Measurements from ENCODE around the gene CMTM3. TPM values are rescaled to one million over a fixed set of nuclear protein-coding genes. Genes with fewer than 3 reads are reported as not detected.

The CMTM3 gene
- polyA plus RNA-seq, 1 of the 3 experiments (the other 2 are of a cell fraction) = 69.4 TPM

- Histone ChIP-seq H3K27ac (ENCODE audit: low read depth in 2 of 2, low read length in 1 of 2) (no peak overlapping the region), H3K9ac (no peak overlapping the region), H3K9me3 (no peaks in the 10 kb centered on the region), H3K79me2 (ENCODE audit: insufficient read depth) (no peaks in the 10 kb centered on the region), H3K4me1 (ENCODE audit: control insufficient read depth in 1 of 2, insufficient read depth in 2 of 2, low read depth in 1 of 2, low read length in 1 of 2) (peaks cover 0 to 2% of the 10 kb centered on the region in 2 experiments; a peak in 1 of 4 replicates), H2AFZ (ENCODE audit: low read depth) (no peak overlapping the region), H3F3A (replicated peaks; ENCODE audit: insufficient read depth) (peaks cover 6% of the 10 kb centered on the region), H3K4me2 (no peak overlapping the region), H3K27me3 (ENCODE audit: insufficient read depth) (no peaks in the 10 kb centered on the region), H3K9me2 (no peaks in the 10 kb centered on the region), H3K4me3 (ENCODE audit: low read depth in 2 of 2, low read length in 1 of 2) (no peak overlapping the region), H4K20me1 (ENCODE audit: insufficient read depth) (0 out of 2 replicates have a peak, but pooled peaks cover under 1% of the 10 kb centered on the region), H3K36me3 (replicated peaks in 1 of 2; ENCODE audit: control insufficient read depth in 1 of 2, insufficient read depth in 2 of 2, low read length in 1 of 2) (peaks cover 2 to 6% of the 10 kb centered on the region in 2 experiments)
- POLR2A ChIA-PET = no interaction called here
- no peak for DNase-seq
- WGBS (ENCODE audit: low lambda C conversion rate) = 86% methylated on average over 3 of the region's 3 CpGs
- no peak for TF ChIP-seq RCOR1 (IDR thresholded peaks at IDR 0.05; ENCODE audit: low read length)
- TF ChIP-seq, protein P1, sequence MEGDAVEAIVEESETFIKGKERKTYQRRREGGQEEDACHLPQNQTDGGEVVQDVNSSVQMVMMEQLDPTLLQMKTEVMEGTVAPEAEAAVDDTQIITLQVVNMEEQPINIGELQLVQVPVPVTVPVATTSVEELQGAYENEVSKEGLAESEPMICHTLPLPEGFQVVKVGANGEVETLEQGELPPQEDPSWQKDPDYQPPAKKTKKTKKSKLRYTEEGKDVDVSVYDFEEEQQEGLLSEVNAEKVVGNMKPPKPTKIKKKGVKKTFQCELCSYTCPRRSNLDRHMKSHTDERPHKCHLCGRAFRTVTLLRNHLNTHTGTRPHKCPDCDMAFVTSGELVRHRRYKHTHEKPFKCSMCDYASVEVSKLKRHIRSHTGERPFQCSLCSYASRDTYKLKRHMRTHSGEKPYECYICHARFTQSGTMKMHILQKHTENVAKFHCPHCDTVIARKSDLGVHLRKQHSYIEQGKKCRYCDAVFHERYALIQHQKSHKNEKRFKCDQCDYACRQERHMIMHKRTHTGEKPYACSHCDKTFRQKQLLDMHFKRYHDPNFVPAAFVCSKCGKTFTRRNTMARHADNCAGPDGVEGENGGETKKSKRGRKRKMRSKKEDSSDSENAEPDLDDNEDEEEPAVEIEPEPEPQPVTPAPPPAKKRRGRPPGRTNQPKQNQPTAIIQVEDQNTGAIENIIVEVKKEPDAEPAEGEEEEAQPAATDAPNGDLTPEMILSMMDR (IDR thresholded peaks at IDR 0.05) = no peak
- no peak for TF ChIP-seq POLR2AphosphoS5 (IDR thresholded peaks at IDR 0.05; ENCODE audit: low read depth, low read length)
- CTCF ChIA-PET = interaction anchor here (1.5 kb wide), 1 partner anchor 168 kb away, joined by 4 read pairs; no protein-coding TSS in a partner anchor
Observed at GRCh38 chr16:66575060-66575459, 29.4 kb upstream of the CMTM3 start.

DNA sequence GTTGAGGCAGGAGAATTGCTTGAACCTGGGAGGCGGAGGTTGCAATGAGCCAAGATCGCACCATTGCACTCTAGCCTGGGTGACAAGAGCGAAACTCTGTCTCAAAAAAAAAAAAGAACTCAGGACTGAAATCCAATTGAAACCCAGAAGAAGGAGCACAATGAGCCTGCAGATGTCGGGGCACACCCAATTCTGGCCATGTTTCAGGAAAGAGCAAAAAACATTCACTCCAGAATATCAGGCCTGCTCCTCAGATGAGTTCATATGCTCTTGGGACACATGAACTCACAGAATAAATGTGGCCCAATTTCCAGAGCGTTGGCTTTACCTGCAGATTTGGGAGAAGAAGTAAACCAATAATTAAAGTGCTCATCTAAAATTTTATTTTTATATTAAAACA, 28.2 kb upstream of the CMTM3 start:
- Histone ChIP-seq H3K36me3 (replicated peaks in 1 of 2; ENCODE audit: control insufficient read depth in 1 of 2, insufficient read depth in 2 of 2, low read length in 1 of 2) (no peaks in the 10 kb centered on the region), H4K20me1 (ENCODE audit: insufficient read depth) (no peaks in the 10 kb centered on the region), H3K4me3 (ENCODE audit: low read depth in 2 of 2, low read length in 1 of 2) (no peak overlapping the region), H3K9me3 (no peaks in the 10 kb centered on the region), H3K27me3 (ENCODE audit: insufficient read depth) (no peaks in the 10 kb centered on the region), H3F3A (replicated peaks; ENCODE audit: insufficient read depth) (peaks cover 1% of the 10 kb centered on the region), H3K4me2 (no peak overlapping the region), H3K79me2 (ENCODE audit: insufficient read depth) (no peaks in the 10 kb centered on the region), H2AFZ (ENCODE audit: low read depth) (no peak overlapping the region), H3K27ac (ENCODE audit: low read depth in 2 of 2, low read length in 1 of 2) (no peak overlapping the region), H3K9me2 (no peaks in the 10 kb centered on the region), H3K4me1 (ENCODE audit: control insufficient read depth in 1 of 2, insufficient read depth in 2 of 2, low read depth in 1 of 2, low read length in 1 of 2) (peaks cover 0 to 10% of the 10 kb centered on the region in 2 experiments; a peak in 2 of 4 replicates), H3K9ac (no peak overlapping the region)
- TF ChIP-seq MEF2A (IDR thresholded peaks at IDR 0.05; ENCODE audit: borderline replicate concordance, low read depth) = no peak
- no peak for TF ChIP-seq EP300 (IDR thresholded peaks at IDR 0.05; ENCODE audit: borderline replicate concordance in 1 of 2, low read depth in 1 of 2, low read length in 1 of 2)
- TF ChIP-seq MAX (IDR thresholded peaks at IDR 0.05; ENCODE audit: low read depth) = no peak
- no peak for TF ChIP-seq FOXJ3 (CRISPR knock-in tag; IDR thresholded peaks at IDR 0.05)
- TF ChIP-seq FOSL2 (IDR thresholded peaks at IDR 0.05; ENCODE audit: borderline replicate concordance, low read depth) = no peak
- TF ChIP-seq MXI1 (IDR thresholded peaks at IDR 0.05; ENCODE audit: low read depth, low read length) = no peak
- TF ChIP-seq USF2 (IDR thresholded peaks at IDR 0.05; ENCODE audit: borderline replicate concordance, low read depth, low read length) = no peak
- TF ChIP-seq, protein P1 (IDR thresholded peaks at IDR 0.05) = no peak
- no peak for TF ChIP-seq SIN3A (IDR thresholded peaks at IDR 0.05; ENCODE audit: borderline replicate concordance, low read depth, low read length)
- TF ChIP-seq TAF1 (IDR thresholded peaks at IDR 0.05; ENCODE audit: borderline replicate concordance, low read depth, low read length) = no peak
- TF ChIP-seq SMC3 (IDR thresholded peaks at IDR 0.05; ENCODE audit: low read depth, low read length) = no peak
- no peak for TF ChIP-seq GABPA (IDR thresholded peaks at IDR 0.05; ENCODE audit: low read depth)
- TF ChIP-seq, protein P2, sequence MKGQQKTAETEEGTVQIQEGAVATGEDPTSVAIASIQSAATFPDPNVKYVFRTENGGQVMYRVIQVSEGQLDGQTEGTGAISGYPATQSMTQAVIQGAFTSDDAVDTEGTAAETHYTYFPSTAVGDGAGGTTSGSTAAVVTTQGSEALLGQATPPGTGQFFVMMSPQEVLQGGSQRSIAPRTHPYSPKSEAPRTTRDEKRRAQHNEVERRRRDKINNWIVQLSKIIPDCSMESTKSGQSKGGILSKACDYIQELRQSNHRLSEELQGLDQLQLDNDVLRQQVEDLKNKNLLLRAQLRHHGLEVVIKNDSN (IDR thresholded peaks at IDR 0.05; ENCODE audit: borderline replicate concordance, low read depth) = no peak
- TF ChIP-seq, protein P3, sequence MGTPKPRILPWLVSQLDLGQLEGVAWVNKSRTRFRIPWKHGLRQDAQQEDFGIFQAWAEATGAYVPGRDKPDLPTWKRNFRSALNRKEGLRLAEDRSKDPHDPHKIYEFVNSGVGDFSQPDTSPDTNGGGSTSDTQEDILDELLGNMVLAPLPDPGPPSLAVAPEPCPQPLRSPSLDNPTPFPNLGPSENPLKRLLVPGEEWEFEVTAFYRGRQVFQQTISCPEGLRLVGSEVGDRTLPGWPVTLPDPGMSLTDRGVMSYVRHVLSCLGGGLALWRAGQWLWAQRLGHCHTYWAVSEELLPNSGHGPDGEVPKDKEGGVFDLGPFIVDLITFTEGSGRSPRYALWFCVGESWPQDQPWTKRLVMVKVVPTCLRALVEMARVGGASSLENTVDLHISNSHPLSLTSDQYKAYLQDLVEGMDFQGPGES (IDR thresholded peaks at IDR 0.05; ENCODE audit: low read depth, low read length) = no peak
- no peak for TF ChIP-seq FOXM1 (IDR thresholded peaks at IDR 0.05; ENCODE audit: low read depth)
- no peak for TF ChIP-seq RFX5 (IDR thresholded peaks at IDR 0.05; ENCODE audit: low read length)
- POLR2A ChIA-PET = no interaction called here
- WGBS (ENCODE audit: low lambda C conversion rate) = 91% methylated on average over 5 of the region's 5 CpGs
- DNase-seq = no peak
- CTCF ChIA-PET = interaction anchor here (1.2 to 1.5 kb wide), 2 partner anchors 13 to 101 kb away, joined by 3 read pairs; no protein-coding TSS in a partner anchor

Data from SK-N-SH (cell line).